ENCODE results near the gene UQCRC1.

Gene UQCRC1

DNA sequence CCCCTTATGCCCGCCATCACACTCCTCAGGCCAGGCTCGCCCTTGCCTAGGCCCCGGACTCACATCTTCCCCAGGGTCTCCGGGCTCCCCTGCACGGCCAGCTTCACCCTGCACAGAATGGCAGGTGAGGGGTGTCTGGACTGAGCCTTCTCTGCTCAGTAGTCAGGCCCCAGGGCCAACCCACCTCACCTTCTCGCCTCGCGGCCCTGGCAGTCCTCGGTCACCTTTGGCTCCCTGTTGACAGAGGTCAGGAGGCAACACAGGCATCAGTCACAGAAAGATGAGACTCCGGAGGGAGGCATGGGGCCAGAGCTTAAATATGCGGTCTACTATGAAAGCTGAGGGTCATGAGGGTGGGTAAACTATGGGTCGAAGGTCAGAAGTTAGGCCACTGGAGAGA lies 37.5 kb downstream of the UQCRC1 start:
- no peak for DNase-seq (ENCODE audit: low read depth)

- no peak for DNase-seq (ENCODE audit: low read depth)
Measured at GRCh38 chr3:48569808-48570450, 39.5 kb downstream of the UQCRC1 start.

GRCh38 chr3:48569400-48569799 lies 40.0 kb downstream of the UQCRC1 start:
- DNase-seq (ENCODE audit: low read depth): no peak

DNA sequence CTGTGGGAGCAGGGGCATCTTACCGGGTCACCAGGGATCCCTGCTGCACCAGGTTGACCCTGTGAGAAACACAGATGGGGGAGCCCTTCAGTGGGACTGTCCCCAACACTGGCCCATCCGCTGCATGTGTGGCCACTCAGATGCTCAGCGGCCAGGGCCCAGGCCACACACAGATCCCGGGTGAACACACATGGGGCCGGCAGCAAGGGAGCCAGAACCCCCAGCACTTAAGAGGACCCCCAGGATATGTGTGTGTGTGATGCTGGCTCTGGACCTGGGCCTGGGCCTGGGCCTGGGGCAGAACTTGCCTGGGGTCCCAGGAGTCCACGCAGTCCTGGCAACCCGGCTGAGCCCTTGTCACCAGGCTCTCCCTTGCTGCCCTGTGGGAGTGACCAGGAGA lies 41.0 kb downstream of the UQCRC1 start:
- DNase-seq (ENCODE audit: low read depth): no peak

GRCh38 chr3:48567500-48567899 lies 41.9 kb downstream of the UQCRC1 start:
- no peak for DNase-seq (ENCODE audit: low read depth)

DNA sequence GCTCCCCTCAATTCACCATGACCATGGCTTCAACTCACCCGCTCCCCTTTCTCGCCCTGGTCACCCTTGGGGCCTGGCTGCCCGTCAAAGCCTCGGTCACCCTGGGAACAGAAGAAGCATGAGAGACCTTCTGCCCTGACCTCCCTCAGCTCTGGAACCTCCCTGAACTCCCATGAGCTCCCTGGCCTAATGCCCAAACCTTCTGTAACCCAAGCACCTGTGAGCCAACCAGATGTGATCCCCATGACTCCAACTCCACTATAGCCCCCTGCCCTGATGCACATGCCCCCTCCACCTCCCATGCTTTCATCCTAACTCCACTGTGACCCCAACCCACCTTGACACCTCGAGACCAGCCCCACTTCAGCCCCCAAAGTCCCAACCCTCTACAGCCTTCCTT lies 42.4 kb downstream of the UQCRC1 start:
- no peak for DNase-seq (ENCODE audit: low read depth)

- no peak for DNase-seq (ENCODE audit: low read depth)
Measured at GRCh38 chr3:48566401-48566760, 43.1 kb downstream of the UQCRC1 start.

DNA sequence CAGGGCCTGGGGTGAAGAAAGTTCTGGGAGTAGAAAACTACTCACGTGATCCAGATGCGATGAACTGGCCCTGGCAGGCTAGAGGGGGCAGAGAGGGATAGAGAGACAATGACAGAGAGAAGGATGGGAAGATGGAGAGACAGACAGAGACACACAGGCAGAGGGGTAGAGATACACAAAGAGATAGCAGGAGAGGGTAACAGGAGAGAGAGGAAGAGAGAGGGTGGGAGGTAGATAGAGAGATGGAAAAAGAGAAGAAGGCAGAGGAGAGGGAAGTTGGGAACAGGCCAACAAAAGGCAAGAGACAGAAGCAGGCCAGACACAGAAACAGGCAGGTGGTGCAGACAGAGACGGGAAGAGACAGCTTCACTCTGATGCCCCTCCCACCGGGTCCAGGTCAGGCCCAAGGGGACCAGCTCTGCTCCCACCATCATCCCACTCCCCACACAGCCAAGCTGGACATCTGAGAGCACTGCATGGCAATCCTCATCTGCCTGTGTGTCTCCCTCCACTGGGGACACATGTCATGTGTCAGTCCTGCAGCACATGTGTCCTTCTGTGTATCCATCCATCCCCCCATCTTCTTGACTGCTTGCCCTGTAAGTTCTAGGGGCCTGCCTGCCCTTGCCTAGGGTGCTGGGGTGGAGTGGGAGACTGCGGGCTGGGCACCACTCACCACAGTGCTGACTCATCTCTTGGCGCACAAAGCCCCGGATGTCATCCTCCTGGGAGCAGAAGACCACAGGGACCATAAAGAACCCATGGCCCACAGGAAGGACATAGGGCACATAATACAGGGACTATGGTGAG lies 43.6 kb downstream of the UQCRC1 start:
- peak; percentile 71 for DNase-seq (ENCODE audit: low read depth)

DNA sequence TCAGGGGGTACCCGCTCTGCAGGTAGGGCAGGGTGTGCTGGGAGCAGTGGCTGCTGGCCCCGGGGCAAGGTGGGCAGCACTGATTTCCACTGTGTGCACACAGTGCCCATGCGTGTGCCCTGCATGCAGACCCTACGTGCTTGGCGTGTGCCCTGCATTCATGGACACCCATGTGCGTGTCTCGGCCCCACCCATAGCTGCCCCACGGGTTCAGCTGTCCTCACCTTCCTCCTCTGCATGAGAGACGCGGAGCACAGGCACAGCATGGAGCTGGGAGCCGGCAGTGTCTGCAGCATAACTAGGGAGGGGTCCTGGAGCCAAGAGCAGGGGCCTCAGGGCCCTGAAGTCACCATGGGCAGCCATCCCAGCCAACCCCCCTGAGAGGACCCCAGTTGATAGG lies 44.3 kb downstream of the UQCRC1 start:
- DNase-seq (ENCODE audit: low read depth): no peak

DNA sequence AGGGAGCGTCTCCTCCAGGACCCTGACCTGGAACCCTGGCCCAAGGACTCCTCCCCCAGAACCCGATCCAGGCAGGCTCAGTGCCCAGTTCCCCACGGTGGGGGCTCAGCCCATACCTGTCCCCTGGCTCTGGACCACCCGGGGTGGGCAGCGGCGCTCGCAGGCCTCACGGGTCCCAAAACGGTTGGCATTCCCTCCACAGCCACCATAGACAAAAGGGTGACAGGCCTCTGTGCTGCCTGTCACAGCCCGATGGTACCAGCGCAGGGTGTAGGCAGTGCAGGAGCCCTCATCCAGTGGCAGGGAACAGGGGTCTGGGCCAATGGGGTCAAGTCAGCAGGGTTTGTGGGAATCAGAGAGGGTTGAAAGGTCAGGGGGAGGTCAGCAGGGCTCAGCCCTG lies 44.8 kb downstream of the UQCRC1 start:
- no peak for DNase-seq (ENCODE audit: low read depth)

DNA sequence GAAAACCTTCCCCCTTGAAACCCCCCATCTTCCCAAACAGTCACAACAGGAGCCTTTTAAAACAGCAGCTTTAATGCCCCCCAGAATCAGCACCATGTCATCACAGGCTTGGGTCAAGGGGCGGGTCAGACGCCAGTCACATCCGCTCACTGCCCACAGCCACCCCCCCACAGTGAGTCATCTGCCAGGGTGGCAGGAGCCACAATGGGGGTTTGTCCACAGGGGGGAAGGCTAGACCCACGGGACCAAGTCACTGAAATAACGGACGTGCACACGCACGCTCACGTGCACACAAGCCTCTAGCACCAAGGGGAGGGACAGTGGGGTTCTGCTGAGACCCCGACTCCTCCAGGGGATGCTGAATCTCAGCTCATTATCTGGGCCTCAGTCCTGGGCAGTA lies 45.4 kb downstream of the UQCRC1 start:
- DNase-seq (ENCODE audit: low read depth): peak; percentile 67

- DNase-seq (ENCODE audit: low read depth): peak; percentile 25
Measured at GRCh38 chr3:48563382-48563918, 46.0 kb downstream of the UQCRC1 start, which contains the start of gene UCN2. Gene UCN2 (minus strand): TSS chr3:48563781. CDS start chr3:48563124, 657 bp downstream.

- no peak for DNase-seq (ENCODE audit: low read depth)
Measured at GRCh38 chr3:48562367-48563095, 46.9 kb downstream of the UQCRC1 start.

- peak; percentile 50 for DNase-seq (ENCODE audit: low read depth)
Measured at GRCh38 chr3:48561045-48561736, 48.3 kb downstream of the UQCRC1 start.

- no peak for DNase-seq (ENCODE audit: low read depth)
Measured at GRCh38 chr3:48560648-48561018, 48.8 kb downstream of the UQCRC1 start.

DNA sequence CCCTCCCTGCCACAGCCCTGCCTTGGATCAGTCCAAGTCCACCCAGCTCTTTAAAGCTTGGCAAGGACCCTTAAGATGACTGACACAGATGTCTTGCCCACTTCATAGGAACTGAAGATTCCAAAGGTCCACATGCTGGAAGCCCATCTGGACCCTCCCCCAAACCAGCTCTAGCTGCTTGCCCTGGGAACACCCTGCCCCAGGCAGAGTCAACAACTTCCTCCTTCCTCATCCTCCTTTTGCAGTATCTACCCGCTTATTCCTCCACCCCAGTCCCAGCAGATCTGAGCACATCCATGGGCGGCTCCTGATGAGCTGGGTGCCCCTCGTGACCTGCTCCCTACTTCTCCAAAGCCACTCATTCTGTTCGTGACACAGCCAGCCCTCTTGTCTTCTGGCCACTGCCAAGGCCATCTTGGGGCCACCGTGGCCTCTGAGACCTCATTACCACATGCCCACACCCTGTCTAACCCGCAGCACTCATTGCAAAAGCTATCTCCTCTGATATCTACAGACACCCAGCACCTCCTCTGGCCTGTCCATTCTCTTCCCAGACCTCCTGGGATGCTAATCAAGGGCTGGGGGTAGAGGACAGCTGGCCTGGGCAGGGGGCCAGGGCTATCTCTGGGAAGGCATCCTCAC lies 50.8 kb downstream of the UQCRC1 start:
- DNase-seq (ENCODE audit: low read depth): no peak

- peak; percentile 99 for DNase-seq (ENCODE audit: low read depth)
Measured at GRCh38 chr3:48556796-48557626, 52.4 kb downstream of the UQCRC1 start, which contains the start of gene PFKFB4. Gene PFKFB4 (minus strand): TSS chr3:48556803. CDS start chr3:48556777, 26 bp downstream.

DNA sequence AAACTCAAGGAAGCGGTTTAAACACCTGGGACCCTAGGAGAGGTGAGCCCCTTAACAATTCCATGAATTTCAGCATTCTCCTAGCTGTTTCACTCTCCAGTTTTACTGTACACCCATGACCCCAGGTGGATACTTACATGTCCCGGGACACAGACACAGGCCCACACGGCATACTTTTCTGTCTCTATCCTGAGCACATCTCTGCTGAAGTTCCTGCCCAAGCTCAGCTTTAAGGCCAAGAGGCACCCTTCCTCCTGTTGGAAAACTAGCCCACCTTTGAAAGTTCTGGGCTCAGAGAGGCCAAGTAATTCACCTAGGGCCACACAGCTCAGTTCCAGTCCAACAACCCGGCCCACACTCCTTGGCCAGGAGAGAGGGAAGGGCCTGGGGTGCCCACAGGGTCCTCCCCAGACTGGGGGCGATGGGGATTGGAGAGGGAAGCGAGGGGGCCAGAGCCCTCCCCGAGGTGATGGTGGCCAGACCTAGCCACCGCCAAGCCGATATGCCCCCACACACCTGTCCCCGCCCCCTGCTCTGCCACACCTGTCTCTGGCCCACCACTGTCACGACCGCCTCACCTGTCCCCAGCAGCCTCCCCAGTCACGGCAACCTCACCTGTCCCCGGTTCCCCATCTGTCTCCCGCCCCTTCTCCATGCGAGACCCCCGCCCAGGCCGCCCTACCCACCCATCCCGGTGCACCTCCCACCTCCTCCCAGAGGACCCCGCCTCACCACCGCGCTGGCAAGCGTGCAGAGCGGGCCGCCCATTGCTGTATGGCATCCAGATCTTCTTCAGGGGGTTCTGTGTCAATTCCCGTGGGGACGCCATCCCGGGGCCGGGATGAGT lies 53.3 kb downstream of the UQCRC1 start:
- no peak for DNase-seq (ENCODE audit: low read depth)

GRCh38 chr3:48555231-48555948 lies 54.1 kb downstream of the UQCRC1 start:
- no peak for DNase-seq (ENCODE audit: low read depth)

All from amniotic epithelial cell (primary cell).